ENCODE data around the gene NATD1. TPM values are rescaled to one million over a fixed set of nuclear protein-coding genes. Genes with fewer than 3 reads are reported as not detected.

NATD1 gene
- total and polyA plus RNA-seq, 2 experiments from 2014 or later = 2.1 to 8.1 TPM

GRCh38 chr17:21213638-21214014 is 39.6 kb downstream of the NATD1 start (continued):
- TF ChIP-seq, protein P1, sequence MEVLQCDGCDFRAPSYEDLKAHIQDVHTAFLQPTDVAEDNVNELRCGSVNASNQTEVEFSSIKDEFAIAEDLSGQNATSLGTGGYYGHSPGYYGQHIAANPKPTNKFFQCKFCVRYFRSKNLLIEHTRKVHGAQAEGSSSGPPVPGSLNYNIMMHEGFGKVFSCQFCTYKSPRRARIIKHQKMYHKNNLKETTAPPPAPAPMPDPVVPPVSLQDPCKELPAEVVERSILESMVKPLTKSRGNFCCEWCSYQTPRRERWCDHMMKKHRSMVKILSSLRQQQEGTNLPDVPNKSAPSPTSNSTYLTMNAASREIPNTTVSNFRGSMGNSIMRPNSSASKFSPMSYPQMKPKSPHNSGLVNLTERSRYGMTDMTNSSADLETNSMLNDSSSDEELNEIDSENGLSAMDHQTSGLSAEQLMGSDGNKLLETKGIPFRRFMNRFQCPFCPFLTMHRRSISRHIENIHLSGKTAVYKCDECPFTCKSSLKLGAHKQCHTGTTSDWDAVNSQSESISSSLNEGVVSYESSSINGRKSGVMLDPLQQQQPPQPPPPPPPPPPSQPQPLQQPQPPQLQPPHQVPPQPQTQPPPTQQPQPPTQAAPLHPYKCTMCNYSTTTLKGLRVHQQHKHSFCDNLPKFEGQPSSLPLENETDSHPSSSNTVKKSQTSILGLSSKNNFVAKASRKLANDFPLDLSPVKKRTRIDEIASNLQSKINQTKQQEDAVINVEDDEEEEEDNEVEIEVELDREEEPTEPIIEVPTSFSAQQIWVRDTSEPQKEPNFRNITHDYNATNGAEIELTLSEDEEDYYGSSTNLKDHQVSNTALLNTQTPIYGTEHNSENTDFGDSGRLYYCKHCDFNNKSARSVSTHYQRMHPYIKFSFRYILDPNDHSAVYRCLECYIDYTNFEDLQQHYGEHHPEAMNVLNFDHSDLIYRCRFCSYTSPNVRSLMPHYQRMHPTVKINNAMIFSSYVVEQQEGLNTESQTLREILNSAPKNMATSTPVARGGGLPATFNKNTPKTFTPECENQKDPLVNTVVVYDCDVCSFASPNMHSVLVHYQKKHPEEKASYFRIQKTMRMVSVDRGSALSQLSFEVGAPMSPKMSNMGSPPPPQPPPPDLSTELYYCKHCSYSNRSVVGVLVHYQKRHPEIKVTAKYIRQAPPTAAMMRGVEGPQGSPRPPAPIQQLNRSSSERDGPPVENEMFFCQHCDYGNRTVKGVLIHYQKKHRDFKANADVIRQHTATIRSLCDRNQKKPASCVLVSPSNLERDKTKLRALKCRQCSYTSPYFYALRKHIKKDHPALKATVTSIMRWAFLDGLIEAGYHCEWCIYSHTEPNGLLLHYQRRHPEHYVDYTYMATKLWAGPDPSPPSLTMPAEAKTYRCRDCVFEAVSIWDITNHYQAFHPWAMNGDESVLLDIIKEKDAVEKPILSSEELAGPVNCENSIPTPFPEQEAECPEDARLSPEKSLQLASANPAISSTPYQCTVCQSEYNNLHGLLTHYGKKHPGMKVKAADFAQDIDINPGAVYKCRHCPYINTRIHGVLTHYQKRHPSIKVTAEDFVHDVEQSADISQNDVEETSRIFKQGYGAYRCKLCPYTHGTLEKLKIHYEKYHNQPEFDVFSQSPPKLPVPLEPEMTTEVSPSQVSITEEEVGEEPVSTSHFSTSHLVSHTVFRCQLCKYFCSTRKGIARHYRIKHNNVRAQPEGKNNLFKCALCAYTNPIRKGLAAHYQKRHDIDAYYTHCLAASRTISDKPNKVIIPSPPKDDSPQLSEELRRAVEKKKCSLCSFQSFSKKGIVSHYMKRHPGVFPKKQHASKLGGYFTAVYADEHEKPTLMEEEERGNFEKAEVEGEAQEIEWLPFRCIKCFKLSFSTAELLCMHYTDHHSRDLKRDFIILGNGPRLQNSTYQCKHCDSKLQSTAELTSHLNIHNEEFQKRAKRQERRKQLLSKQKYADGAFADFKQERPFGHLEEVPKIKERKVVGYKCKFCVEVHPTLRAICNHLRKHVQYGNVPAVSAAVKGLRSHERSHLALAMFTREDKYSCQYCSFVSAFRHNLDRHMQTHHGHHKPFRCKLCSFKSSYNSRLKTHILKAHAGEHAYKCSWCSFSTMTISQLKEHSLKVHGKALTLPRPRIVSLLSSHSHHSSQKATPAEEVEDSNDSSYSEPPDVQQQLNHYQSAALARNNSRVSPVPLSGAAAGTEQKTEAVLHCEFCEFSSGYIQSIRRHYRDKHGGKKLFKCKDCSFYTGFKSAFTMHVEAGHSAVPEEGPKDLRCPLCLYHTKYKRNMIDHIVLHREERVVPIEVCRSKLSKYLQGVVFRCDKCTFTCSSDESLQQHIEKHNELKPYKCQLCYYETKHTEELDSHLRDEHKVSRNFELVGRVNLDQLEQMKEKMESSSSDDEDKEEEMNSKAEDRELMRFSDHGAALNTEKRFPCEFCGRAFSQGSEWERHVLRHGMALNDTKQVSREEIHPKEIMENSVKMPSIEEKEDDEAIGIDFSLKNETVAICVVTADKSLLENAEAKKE (CRISPR knock-in tag; IDR thresholded peaks at IDR 0.05) = no peak
- TF ChIP-seq, protein P2, sequence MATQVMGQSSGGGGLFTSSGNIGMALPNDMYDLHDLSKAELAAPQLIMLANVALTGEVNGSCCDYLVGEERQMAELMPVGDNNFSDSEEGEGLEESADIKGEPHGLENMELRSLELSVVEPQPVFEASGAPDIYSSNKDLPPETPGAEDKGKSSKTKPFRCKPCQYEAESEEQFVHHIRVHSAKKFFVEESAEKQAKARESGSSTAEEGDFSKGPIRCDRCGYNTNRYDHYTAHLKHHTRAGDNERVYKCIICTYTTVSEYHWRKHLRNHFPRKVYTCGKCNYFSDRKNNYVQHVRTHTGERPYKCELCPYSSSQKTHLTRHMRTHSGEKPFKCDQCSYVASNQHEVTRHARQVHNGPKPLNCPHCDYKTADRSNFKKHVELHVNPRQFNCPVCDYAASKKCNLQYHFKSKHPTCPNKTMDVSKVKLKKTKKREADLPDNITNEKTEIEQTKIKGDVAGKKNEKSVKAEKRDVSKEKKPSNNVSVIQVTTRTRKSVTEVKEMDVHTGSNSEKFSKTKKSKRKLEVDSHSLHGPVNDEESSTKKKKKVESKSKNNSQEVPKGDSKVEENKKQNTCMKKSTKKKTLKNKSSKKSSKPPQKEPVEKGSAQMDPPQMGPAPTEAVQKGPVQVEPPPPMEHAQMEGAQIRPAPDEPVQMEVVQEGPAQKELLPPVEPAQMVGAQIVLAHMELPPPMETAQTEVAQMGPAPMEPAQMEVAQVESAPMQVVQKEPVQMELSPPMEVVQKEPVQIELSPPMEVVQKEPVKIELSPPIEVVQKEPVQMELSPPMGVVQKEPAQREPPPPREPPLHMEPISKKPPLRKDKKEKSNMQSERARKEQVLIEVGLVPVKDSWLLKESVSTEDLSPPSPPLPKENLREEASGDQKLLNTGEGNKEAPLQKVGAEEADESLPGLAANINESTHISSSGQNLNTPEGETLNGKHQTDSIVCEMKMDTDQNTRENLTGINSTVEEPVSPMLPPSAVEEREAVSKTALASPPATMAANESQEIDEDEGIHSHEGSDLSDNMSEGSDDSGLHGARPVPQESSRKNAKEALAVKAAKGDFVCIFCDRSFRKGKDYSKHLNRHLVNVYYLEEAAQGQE (IDR thresholded peaks at IDR 0.05; ENCODE audit: unreplicated experiment) = no peak
- no peak for TF ChIP-seq CTCF (conservative IDR thresholded peaks at IDR 0.05; ENCODE audit: low read depth in 2 of 2)
- TF ChIP-seq EZH2 (IDR thresholded peaks at IDR 0.05; ENCODE audit: low read depth, unreplicated experiment) = no peak

All from GM23338 (cell line).